K562 (cell line): ENCODE data around the gene PSMC3IP. TPM values are rescaled to one million over a fixed set of nuclear protein-coding genes. Genes with fewer than 3 reads are reported as not detected.

Experiments
- ARID1B ChIP-seq: fragments of 450-650 bp; IDR thresholded peaks from 2 replicates; pipeline ENCODE4 v1.6.1; 2016; ENCODE audit warnings: antibody characterized with exemption, mild to moderate bottlenecking, inconsistent platforms
- BRD4 ChIP-seq: fragments of 200-600 bp; sonication (generic); IDR thresholded peaks from 2 replicates; pipeline ENCODE4 v1.6.1; 2017; ENCODE audit warnings: inconsistent platforms
- ELF4 ChIP-seq: fragments of 450-650 bp; formaldehyde crosslinking; IDR thresholded peaks from 2 replicates; pipeline ENCODE4 v1.4.0; 2022; ENCODE audit warnings: missing genetic modification characterization
- MXI1 ChIP-seq: IDR thresholded peaks from 2 replicates; pipeline ENCODE4 v1.6.1; 2011; ENCODE audit warnings: low read depth, mild to moderate bottlenecking, improper control_type of control experiment, low read length
- RFX1 ChIP-seq: fragments of 450-650 bp; IDR thresholded peaks from 2 replicates; pipeline ENCODE4 v1.6.1; 2016; ENCODE audit warnings: mild to moderate bottlenecking, moderate library complexity
- SMC3 ChIP-seq: conservative IDR thresholded peaks from 2 replicates; pipeline ENCODE4 v1.6.1; 2011; ENCODE audit warnings: low read depth, low read length, improper control_type of control experiment; ENCODE audit not compliant: insufficient read depth
- TCF7 ChIP-seq: sonication (generic); IDR thresholded peaks from 2 replicates; pipeline ENCODE4 v1.6.1; 2016; ENCODE audit warnings: antibody characterized with exemption, borderline replicate concordance
- XRCC3 ChIP-seq: fragments of 450-650 bp; IDR thresholded peaks from 2 replicates; pipeline ENCODE4 v1.6.1; 2017; ENCODE audit warnings: mild to moderate bottlenecking, moderate library complexity
- polyA plus RNA-seq, 8 experiments: library from polyadenylated mRNA; depleted of rRNA in 4 of 8; stranded (reverse) in 5 of 8; unstranded in 3 of 8; fragments of >200 nt; fragmentation: Nextera tagmentation in 2 of 8; fragmentation: Illumina TruSeq in 1 of 8; extraction: Ambion mirVana in 2 of 8; extraction: Trizol in 1 of 8; gene quantifications; 2 replicates each; pipeline versions ENCODE4 v1.2.1 to v1.2.3, GENCODE V29; 2011 to 2014; ENCODE audit warnings: inconsistent platforms in 1 of 8, missing spikeins in 1 of 8
- total RNA-seq, 7 experiments: library from RNA; depleted of rRNA in 6 of 7; stranded (reverse); fragments of >200 nt in 6 of 7; fragmentation: Illumina TruSeq in 2 of 7; extraction: Trizol in 2 of 7; gene quantifications; 2 replicates each; pipeline versions ENCODE4 v1.2.1 to v1.2.3, GENCODE V29; 2011 to 2021; ENCODE audit warnings: low replicate concordance in 1 of 7
- TF ChIP-seq, protein P1 (sequence below): sonication (generic); formaldehyde crosslinking; IDR thresholded peaks from 2 replicates; pipeline ENCODE4 v1.8.0; 2022; ENCODE audit warnings: mild to moderate bottlenecking, missing genetic modification reagents
- TF ChIP-seq, protein P2 (sequence below), 2 experiments: fragments of 450-650 bp; IDR thresholded peaks; 2 replicates each; pipeline ENCODE4 v1.6.1; 2016; ENCODE audit warnings: mild to moderate bottlenecking in 2 of 2, borderline replicate concordance in 1 of 2, low read depth in 1 of 2, moderate library complexity in 1 of 2
- TF ChIP-seq, protein P3 (sequence below): fragments of 250-450 bp; sonication (Bioruptor Pico); IDR thresholded peaks from 2 replicates; pipeline ENCODE4 v1.4.0; 2020; ENCODE audit warnings: mild to moderate bottlenecking, moderate library complexity, borderline replicate concordance
- TF ChIP-seq, protein P4 (sequence below): fragments of 250-450 bp; sonication (Bioruptor Pico); IDR thresholded peaks from 2 replicates; pipeline ENCODE4 v1.8.0; 2021; ENCODE audit warnings: borderline replicate concordance, mild to moderate bottlenecking, moderate library complexity; ENCODE audit not compliant: poor library complexity, severe bottlenecking

The PSMC3IP gene
- total and polyA plus RNA-seq, 9 of the 15 experiments (the other 6 are each of a cell fraction or from before 2014, with no cell fraction given), result 13.8 to 65.6 (median 32.8) TPM

DNA sequence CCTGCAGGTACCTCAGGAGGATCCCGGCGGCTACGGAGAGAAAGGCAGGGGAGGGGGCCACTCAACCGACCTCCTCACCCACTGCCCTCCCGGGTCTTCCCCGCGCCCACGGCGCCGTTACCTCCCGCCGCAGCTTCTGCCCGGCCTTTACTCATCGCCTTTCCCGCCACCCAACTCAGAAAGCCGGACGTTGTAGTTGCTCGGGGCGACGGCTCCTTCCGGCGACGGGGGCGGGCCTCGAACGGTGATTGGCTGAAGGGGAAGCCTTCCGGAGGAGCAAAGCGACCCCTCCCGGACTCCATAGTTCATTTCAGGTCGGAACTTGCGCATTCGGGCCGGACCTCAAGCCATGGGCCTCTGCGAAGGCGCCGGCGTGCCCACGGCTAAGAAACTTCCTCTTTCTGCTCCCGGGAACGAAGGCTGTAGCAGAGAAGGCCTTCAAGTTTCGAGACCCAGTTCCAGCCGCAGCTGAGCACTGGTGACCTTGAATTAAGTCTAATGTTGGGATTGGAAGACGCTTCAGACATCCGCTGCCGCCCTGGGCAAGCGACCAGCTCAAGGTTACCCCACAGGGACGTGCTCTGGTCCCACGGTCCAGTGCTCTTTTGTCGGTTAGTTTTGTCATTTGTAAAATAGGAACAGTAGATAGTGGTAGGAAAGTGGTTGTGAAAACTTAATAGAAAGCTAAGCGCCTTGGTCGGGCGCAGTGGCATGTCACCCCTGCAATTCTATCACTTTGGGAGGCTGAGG is at the start of gene PSMC3IP (continued):
- TF ChIP-seq ELF4 (no peak), ARID1B (peak; percentile 14; the same call in 1 of the 2 replicates), MXI1 (peak; percentile 90), BRD4 (peak; percentile 79; the same call in 1 of the 2 replicates), SMC3 (0 out of 2 replicates have a peak, but pooled peaks have one; percentile 19), XRCC3 (no peak), TCF7 (no peak), RFX1 (peak; percentile 97)
- TF ChIP-seq, protein P1, sequence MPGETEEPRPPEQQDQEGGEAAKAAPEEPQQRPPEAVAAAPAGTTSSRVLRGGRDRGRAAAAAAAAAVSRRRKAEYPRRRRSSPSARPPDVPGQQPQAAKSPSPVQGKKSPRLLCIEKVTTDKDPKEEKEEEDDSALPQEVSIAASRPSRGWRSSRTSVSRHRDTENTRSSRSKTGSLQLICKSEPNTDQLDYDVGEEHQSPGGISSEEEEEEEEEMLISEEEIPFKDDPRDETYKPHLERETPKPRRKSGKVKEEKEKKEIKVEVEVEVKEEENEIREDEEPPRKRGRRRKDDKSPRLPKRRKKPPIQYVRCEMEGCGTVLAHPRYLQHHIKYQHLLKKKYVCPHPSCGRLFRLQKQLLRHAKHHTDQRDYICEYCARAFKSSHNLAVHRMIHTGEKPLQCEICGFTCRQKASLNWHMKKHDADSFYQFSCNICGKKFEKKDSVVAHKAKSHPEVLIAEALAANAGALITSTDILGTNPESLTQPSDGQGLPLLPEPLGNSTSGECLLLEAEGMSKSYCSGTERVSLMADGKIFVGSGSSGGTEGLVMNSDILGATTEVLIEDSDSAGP, result no peak
- TF ChIP-seq, protein P2, sequence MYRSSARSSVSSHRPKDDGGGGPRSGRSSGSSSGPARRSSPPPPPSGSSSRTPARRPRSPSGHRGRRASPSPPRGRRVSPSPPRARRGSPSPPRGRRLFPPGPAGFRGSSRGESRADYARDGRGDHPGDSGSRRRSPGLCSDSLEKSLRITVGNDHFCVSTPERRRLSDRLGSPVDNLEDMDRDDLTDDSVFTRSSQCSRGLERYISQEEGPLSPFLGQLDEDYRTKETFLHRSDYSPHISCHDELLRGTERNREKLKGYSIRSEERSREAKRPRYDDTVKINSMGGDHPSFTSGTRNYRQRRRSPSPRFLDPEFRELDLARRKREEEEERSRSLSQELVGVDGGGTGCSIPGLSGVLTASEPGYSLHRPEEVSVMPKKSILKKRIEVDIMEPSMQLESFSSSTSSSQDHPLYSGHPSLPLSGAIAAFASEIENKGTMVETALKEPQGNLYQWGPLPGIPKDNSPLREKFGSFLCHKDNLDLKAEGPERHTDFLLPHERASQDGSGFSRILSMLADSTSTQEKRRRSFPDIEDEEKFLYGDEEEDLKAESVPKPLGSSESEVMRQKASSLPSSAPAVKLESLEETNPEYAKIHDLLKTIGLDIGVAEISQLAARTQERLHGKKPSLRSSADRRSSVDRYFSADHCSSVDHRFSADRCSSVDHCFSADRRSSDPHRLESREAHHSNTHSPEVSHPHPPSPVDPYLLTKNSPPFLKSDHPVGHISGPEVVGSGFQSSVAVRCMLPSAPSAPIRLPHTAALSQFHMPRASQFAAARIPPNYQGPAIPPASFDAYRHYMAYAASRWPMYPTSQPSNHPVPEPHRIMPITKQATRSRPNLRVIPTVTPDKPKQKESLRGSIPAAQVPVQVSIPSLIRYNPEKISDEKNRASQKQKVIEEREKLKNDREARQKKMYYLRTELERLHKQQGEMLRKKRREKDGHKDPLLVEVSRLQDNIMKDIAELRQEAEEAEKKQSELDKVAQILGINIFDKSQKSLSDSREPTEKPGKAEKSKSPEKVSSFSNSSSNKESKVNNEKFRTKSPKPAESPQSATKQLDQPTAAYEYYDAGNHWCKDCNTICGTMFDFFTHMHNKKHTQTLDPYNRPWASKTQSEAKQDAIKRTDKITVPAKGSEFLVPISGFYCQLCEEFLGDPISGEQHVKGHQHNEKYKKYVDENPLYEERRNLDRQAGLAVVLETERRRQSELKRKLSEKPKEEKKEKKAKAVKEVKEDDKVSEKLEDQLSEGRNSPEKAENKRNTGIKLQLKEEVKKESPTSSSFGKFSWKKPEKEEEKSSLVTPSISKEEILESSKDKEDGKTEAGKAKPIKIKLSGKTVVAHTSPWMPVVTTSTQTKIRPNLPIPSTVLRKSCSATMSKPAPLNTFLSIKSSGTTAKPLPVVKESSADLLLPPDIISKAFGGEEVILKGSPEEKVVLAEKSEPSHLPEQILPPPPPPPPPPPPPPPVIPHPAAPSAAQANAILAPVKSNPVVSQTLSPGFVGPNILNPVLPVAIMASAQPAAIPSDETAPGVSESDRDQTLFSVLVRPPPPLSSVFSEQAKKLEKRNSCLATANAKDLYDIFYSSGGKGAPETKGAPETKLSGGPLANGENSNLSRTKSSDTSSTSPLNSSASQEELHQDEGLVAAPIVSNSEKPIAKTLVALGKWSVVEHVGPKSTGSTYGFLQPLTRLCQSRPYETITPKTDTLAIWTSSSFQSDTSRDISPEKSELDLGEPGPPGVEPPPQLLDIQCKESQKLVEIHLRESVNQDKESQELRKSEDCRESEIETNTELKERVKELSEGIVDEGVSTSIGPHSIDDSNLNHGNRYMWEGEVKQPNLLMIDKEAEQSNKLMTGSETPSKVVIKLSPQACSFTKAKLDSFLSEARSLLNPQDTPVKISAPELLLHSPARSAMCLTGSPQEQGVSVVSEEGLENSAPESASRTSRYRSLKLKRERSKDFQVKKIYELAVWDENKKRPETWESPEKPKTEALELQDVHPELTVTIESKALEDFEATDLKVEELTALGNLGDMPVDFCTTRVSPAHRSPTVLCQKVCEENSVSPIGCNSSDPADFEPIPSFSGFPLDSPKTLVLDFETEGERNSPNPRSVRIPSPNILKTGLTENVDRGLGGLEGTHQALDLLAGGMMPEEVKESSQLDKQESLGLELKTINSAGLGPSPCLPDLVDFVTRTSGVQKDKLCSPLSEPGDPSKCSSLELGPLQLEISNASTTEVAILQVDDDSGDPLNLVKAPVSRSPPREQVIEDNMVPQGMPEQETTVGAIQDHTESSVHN (IDR thresholded peaks at IDR 0.05; ENCODE audit: borderline replicate concordance in 1 of 2, low read depth in 1 of 2), result no peak
- TF ChIP-seq, protein P3, sequence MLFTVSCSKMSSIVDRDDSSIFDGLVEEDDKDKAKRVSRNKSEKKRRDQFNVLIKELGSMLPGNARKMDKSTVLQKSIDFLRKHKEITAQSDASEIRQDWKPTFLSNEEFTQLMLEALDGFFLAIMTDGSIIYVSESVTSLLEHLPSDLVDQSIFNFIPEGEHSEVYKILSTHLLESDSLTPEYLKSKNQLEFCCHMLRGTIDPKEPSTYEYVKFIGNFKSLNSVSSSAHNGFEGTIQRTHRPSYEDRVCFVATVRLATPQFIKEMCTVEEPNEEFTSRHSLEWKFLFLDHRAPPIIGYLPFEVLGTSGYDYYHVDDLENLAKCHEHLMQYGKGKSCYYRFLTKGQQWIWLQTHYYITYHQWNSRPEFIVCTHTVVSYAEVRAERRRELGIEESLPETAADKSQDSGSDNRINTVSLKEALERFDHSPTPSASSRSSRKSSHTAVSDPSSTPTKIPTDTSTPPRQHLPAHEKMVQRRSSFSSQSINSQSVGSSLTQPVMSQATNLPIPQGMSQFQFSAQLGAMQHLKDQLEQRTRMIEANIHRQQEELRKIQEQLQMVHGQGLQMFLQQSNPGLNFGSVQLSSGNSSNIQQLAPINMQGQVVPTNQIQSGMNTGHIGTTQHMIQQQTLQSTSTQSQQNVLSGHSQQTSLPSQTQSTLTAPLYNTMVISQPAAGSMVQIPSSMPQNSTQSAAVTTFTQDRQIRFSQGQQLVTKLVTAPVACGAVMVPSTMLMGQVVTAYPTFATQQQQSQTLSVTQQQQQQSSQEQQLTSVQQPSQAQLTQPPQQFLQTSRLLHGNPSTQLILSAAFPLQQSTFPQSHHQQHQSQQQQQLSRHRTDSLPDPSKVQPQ (CRISPR knock-in tag), result no peak
- TF ChIP-seq, protein P4, sequence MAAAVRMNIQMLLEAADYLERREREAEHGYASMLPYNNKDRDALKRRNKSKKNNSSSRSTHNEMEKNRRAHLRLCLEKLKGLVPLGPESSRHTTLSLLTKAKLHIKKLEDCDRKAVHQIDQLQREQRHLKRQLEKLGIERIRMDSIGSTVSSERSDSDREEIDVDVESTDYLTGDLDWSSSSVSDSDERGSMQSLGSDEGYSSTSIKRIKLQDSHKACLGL (CRISPR knock-in tag), result no peak
